ENCODE measurements around the gene PADI3.

- TF ChIP-seq POLR2AphosphoS5 (IDR thresholded peaks at IDR 0.05), result no peak
- TF ChIP-seq, protein P1, sequence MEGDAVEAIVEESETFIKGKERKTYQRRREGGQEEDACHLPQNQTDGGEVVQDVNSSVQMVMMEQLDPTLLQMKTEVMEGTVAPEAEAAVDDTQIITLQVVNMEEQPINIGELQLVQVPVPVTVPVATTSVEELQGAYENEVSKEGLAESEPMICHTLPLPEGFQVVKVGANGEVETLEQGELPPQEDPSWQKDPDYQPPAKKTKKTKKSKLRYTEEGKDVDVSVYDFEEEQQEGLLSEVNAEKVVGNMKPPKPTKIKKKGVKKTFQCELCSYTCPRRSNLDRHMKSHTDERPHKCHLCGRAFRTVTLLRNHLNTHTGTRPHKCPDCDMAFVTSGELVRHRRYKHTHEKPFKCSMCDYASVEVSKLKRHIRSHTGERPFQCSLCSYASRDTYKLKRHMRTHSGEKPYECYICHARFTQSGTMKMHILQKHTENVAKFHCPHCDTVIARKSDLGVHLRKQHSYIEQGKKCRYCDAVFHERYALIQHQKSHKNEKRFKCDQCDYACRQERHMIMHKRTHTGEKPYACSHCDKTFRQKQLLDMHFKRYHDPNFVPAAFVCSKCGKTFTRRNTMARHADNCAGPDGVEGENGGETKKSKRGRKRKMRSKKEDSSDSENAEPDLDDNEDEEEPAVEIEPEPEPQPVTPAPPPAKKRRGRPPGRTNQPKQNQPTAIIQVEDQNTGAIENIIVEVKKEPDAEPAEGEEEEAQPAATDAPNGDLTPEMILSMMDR (IDR thresholded peaks at IDR 0.05), result no peak
- TF ChIP-seq POLR2A (IDR thresholded peaks at IDR 0.05), result no peak
- TF ChIP-seq EP300 (IDR thresholded peaks at IDR 0.05), result no peak
These were observed 23.7 kb downstream of the PADI3 start for GRCh38 chr1:17272646-17273045.
